Neural cell (in vitro differentiated cells): ENCODE data around the gene NPR2.

Experiments
- CTCF ChIP-seq: fragments of 450-650 bp; IDR thresholded peaks from 2 replicates; pipeline ENCODE4 v1.5.1; 2014; ENCODE audit warnings: antibody characterized with exemption, mild to moderate bottlenecking, moderate library complexity; ENCODE audit not compliant: poor library complexity, severe bottlenecking
- EP300 ChIP-seq: fragments of 450-650 bp; conservative IDR thresholded peaks from 2 replicates; pipeline ENCODE4 v1.6.1; 2014; ENCODE audit warnings: antibody characterized with exemption, mild to moderate bottlenecking, moderate library complexity; ENCODE audit not compliant: poor library complexity, severe bottlenecking
- EZH2 ChIP-seq: fragments of 200-600, 300-800 bp; shearing (Covaris generic), sonication (generic); IDR thresholded peaks from 2 replicates; pipeline ENCODE4 v1.6.1; 2014; ENCODE audit warnings: antibody characterized with exemption, low read length, borderline replicate concordance, mild to moderate bottlenecking; ENCODE audit not compliant: insufficient read depth, poor library complexity, severe bottlenecking
- MXI1 ChIP-seq: fragments of 450-650 bp; conservative IDR thresholded peaks from 2 replicates; pipeline ENCODE4 v1.6.1; 2014; ENCODE audit warnings: antibody characterized with exemption, mild to moderate bottlenecking; ENCODE audit not compliant: poor library complexity, severe bottlenecking
- POLR2AphosphoS5 ChIP-seq: IDR thresholded peaks from 2 replicates; pipeline ENCODE4 v1.6.1; 2012
- RAD21 ChIP-seq: fragments of 450-650 bp; conservative IDR thresholded peaks from 2 replicates; pipeline ENCODE4 v1.6.1; 2014; ENCODE audit warnings: antibody characterized with exemption, mild to moderate bottlenecking, moderate library complexity
- TAF1 ChIP-seq: IDR thresholded peaks from 2 replicates; pipeline ENCODE4 v1.6.1; 2012; ENCODE audit warnings: low read depth

- no peak for TF ChIP-seq CTCF
- no peak for TF ChIP-seq RAD21
- TF ChIP-seq EP300 = no peak
- no peak for TF ChIP-seq EZH2
- no peak for TF ChIP-seq TAF1
- no peak for TF ChIP-seq POLR2AphosphoS5
- no peak for TF ChIP-seq MXI1
Measured at GRCh38 chr9:35792024-35792813, 828 bp downstream of the NPR2 start.
